Suppressor macrophage treated with lipopolysaccharide for 1 hour (primary cell): ENCODE data around the gene GPR12.

Source experiments
- DNase-seq, 3 donors: peaks; one replicate each; pipeline ENCODE4 v3.0.0-alpha.2; 2020 to 2022

GPR12 gene

DNA sequence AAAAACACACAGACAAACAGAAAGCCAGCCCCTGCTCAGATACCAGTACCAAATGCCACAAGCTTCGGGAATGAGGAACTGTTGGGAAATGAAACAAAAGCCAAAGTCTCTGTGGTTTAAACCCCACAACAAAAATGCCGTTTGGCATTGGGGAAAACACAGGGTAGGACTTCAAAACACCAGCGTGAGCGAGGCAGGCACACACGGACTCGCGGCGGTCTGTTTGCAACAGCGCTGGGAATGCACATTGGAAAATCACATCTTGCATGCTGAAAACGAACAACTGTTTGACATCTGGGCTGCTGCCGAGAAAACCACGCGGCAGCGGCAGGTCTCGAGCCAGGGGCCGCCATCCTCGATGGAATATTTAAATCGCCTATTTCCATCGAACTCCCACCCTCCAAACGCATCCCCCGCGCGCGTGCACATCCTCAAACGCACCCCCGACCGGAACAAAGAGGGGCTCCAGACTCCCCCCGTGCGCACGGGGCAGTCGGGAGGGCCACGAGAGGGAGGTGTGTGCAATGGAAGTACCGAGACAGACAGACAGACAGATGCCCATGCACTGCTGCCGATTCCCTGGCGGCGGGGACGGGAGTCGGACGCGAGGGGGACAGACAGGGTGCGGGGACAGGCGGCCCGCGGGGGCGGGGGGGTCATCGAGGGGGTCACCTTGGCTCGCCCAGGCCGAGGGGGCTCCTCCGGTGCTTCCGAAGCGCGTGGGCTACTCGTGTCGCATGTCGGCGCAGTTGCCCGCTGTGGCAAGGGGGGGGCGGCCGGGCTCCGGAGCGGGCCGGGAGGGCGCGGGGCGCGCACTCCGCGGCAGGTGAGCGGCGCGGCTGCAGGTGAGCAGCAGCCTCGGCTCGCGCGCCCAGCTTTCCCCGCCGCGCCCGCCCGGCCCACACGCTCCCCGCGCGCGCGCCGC is at the start of gene GPR12:
TSS of gene GPR12 (minus strand) at position 880 of the 925 bp plus-strand sequence. CDS start 959 bp downstream, outside the sequence.
- DNase-seq: peak; percentile 35 to 72 (median 70)

DNA sequence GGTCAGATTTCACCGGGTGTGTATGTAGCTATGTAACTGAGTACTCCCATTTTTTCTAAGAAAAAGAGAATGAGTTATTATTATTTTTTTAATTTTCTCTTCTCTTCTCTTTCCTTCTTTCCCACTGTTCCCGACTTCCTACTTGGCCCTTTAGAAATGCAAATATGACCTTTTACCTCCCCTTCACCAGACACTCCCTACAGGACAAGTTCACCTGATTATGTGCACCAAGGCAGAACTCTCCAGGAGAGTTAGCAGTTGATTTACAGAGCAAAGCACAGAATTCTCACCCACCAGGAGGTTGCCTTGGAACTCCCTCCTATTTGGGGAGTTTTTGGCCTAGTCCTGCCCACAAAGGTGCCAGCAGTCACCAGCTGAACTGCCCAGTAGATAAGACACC is 49.5 kb upstream of the GPR12 start:
- DNase-seq: no peak

DNA sequence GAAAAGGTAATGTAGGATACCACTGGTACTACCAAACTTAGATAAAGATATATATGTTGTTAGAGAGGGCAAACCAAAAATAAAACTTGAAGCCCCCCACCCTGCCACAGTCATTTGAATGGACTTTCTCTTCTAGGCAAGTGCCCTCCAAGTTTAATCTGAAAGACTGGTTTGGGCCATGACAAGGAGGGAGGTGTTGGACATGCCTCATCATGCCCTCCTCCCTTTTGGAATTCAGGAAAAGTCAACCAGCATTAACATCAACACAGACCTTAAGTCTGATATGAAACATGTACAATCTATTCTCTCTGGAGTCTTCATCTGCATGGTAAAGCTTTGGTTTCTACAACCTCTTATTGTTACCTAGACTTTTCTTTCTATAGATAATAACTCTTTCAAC is 46.3 kb upstream of the GPR12 start:
- no peak for DNase-seq

DNA sequence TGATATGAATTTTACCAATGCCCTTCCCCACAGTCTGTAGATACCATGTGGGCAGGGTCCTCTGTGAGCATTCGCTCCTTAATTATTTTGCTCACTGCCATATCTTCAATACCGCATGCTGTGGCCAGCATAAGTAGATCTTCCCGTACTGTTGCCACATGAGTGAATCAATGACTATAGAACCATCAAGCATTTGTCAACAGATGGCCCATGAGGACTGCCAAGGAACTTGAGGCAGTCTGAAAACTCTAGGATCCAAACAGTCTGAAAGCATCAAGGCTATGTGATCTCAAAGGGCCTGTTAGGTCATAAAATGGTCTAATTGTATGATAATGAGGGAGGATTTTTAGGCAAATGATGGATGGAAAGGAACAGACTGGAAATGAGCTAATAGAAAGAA is 27.4 kb upstream of the GPR12 start:
- no peak for DNase-seq

GRCh38 chr13:26786651-26787295 is 26.2 kb upstream of the GPR12 start:
- no peak for DNase-seq

- peak in 2 of 3 donors; percentile 36 to 56 for DNase-seq
Observed at GRCh38 chr13:26785838-26786630, 25.4 kb upstream of the GPR12 start.

GRCh38 chr13:26784704-26785639 is 24.4 kb upstream of the GPR12 start:
- DNase-seq: peak in 2 of 3 donors; percentile 14 to 18

DNA sequence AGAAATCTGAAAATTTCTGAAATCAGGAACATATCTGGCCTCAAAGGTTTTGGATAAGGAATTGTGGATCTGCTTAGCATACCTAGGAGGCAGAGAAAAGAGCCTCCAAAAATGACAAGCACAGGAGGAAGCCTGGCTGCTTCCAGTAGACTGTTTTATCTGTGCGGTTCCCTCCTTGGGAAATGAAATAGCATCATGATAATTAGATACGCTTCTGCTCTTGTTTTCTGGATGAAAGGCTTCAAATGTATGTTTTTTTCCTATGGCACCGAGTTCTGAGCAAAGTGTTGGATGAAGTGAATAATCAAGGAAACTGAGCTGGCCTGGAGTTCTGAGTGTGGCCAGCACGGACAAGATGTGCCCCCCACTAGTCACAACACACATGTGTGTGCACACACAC is 19.8 kb upstream of the GPR12 start:
- no peak for DNase-seq

GRCh38 chr13:26779321-26779720 is 18.7 kb upstream of the GPR12 start:
- DNase-seq: no peak

DNA sequence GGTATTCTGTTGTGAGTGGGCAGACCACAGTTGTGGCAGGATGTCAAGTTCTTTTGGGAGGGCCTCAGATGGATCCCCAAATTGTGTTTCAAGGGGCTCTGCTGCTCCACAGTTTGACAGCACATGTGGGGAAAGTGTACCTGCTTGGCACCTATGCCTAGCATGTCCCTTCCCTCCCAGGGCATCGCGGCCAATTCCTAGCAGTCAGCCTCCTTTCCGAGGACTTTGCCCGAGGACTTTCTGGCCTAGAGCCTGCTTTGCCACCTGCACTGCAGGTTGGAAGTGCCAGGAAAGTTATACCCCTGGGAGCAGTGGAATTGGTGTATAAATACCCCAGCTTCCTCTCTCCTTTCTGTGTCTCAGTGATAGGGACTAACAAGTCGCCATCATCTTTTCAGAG is 11.9 kb upstream of the GPR12 start:
- DNase-seq: no peak

DNA sequence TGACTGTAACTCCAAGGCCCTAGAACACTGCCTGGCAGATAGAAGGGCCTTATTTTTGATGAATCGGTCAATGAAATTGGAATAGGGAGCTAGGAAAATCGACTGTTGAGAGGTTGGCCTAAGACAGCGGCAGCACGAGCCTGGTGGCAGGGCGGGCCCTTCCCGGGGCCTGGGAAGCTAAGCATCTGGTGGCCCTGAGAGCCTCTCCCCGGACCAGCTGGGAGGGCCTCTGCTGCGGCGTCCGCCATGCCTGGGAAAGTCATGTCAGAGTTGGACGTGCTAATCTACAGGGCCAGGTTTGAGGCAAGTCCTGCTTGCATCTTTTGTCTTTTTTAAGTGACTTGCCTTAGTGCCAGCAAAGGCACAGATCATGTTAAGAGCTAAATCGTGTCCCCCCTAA is 11.2 kb upstream of the GPR12 start:
- DNase-seq: no peak

GRCh38 chr13:26762745-26763345 is 2.3 kb upstream of the GPR12 start:
- no peak for DNase-seq

GRCh38 chr13:26760832-26761582 is 421 bp upstream of the GPR12 start:
- DNase-seq: peak in 2 of 3 donors; percentile 40 to 53

GRCh38 chr13:26759249-26759906 is 1.2 kb downstream of the GPR12 start:
- DNase-seq: no peak

DNA sequence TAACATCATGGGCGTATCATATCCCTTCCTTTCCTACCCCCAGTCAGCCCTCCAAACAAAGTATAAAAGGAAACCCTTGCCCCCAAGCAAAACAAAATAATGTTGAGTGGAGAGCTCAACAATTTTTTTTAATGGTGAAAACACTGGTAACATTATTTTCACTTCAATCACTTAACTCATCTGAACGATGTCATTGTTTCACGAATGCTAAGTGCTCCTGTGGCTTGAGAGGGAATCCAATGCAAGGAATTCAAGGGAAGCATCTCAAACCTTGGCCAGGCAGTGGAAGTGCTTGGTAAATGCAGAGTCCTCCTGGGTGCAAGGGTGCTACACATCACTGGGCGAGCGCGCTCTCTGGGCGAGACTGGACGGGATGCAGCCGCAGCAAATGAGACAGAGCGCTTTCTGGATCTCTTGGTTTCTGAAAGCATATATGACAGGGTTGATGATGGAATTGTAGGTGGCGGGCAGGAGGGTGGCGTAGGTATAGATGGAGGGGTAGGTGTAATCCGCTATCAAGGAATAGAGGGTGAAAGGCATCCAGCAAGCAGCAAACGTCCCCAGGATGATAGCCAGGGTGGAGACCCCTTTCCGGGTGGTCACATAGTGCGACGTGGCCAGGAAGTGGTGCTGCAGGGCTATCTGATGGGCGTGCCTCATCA is 2.0 kb downstream of the GPR12 start:
- DNase-seq: no peak

DNA sequence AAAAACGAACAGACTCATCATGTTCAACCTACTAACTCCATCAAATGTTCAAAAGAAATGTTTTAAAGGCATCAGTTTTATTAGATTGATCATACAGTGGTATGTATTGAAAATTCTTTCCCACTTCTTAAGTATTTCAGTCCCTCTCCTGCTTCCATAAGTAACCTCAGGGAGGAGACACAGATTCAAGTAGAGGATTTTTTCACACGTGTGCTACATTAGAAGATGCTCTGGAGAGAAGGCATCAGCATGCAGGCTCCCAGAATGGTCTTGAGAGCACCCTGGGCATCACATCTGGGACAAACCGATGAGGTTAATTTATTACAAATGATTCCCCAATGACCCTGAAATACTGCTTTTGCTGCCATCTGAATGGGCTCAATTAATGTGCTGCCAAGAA is 3.6 kb downstream of the GPR12 start:
- DNase-seq: no peak

DNA sequence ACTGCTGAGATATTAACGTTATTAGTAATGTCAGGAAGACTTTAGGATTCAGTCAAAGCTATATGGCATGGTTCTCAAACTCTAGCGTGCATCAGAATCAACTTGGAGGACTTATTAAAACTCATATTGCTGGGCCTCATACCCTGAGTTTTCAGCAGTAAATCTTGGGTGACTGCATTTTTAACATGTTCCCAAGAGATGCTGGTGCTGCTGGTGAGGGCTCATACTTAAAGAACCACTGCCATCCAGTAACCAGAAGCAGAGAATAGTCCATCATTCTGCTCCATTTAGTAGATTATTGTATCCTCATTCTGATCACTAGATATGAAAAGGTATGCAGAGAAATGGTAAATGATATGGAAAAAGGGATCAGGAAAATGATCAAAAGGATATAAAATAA is 7.9 kb downstream of the GPR12 start:
- DNase-seq: no peak

GRCh38 chr13:26749905-26750304 is 10.7 kb downstream of the GPR12 start:
- no peak for DNase-seq

- DNase-seq: no peak
Observed at GRCh38 chr13:26749285-26749684, 11.3 kb downstream of the GPR12 start.

DNA sequence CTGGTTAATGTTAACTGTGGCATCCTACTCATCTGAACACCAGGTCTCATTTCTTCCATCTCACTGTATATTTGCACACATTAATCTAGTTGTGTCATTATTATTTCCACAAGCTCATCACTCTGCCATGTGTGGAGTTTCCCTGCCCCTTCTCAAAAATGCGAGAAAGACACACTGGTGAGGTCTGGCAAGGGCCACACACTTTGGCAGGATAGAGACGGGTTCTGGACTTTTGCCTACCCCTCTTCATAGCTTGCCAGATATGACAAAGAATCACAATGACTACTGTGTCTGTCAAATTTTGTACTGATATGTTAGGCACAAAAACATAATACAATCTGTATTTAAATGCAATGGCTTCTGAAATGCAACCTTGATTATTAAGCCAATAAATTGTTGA is 12.9 kb downstream of the GPR12 start:
- DNase-seq: no peak
